ENCODE results near the gene NMRK2.

- TF ChIP-seq CTCF (conservative IDR thresholded peaks at IDR 0.05; ENCODE audit: low read depth, low read length) (no peak), EZH2 (IDR thresholded peaks at IDR 0.05; ENCODE audit: borderline replicate concordance, low read depth, low read length, poor library complexity, severe bottlenecking) (no peak)
Observed at GRCh38 chr19:3904233-3904632, 28.6 kb upstream of the NMRK2 start.

Measured in A673 (cell line).